Stimulated activated CD4-positive, alpha-beta T cell treated with anti-CD3 and anti-CD28 coated beads, Interleukin-1b, Interleukin-23, amount 100 ng/mL, for 1 hour (primary cell): ENCODE results near the gene GABRB3.

Experiments
- DNase-seq, 2 donors: peaks; one replicate each; pipeline ENCODE4 v3.0.0-alpha.2; 2020; ENCODE audit warnings: low read depth in 2 of 2

Gene GABRB3

DNA sequence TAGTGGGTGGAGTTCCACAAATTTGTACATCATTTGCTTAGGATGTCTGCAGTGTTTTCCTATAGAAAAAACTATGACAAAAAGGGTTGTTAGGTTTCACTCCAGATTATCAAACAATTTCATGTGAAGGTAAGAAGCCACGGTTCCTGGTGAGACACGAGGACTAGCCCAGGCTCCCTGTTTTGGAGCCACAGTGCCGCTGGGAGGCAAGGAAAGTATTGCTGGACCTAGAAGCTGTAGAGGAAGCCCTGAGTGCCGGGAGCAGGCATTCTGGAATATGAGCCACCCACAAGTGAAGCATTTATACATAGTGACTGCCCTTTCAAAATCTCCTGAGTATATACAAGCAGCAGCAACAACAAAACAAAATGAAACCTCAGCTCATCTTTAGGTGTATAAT is 142.0 kb downstream of the GABRB3 start:
- DNase-seq, result no peak

DNA sequence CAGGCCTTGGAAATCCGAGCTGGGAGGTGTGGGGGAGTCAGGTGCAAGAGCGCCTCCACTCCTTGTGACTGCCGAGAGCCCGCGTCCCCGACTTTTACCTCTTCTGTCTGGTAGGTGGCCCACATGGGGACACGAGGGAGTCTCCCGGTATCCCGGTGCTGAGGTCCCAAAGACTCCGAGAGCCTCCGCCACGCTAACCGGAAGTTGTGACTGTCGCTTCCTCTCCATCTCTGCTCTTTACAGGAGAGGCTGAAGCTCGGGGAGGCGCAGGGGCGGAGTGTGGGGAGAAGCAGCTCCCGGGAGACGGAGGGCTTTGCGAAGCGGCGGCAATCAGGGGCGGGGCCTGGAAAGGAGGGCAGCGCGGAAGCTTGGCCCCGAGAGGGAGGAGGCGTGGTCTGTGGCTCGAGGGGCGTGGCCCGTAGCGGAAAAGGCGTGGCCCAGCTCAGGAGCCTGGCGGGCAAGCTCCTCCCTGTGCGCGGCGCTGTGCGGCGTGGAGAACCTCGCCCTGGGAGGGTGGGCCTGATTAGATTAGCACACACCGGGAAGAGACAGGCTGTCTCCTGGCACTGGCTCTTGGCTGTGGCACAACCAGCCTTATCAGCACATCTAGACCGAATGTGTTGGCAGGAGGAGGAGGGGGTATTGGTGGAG is 143.9 kb downstream of the GABRB3 start:
- no peak for DNase-seq

DNA sequence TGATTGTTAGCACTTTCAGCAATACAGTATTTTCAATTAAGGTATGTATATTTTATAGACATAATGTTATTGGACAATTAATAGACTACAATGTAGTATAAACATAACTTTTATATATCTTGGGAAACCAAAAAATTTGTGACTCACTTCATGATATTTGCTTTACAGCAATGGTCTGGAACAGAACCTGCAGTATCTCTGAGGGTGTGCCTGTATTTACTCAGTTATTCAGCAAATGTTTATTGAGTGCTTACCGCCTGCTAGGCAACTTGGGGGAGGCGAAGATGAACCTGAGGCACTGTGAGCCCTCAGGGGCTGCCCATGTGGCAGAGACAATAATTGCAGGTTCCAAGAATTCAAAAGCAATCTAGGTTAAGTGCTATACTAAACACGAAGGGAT is 144.8 kb downstream of the GABRB3 start:
- DNase-seq, result no peak

DNA sequence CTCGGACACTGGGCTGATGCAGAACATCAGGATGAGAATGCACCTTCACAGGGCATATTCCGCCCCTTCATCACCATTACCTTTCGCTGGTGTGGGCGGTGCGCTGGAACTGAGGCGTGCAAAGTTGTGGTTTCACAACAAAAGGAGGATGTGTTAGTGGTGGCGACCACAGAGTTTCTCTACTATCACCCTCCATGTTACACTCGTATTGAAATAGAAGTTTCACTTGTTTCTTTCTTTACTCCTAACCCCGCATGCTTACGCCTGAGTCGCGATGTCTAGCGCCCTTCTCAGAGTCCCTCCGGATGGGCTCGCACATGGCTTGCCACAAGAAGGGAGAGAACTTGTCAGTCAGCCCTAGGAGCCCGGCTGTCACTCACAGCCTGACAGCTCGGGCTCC is 148.7 kb downstream of the GABRB3 start:
- no peak for DNase-seq

DNA sequence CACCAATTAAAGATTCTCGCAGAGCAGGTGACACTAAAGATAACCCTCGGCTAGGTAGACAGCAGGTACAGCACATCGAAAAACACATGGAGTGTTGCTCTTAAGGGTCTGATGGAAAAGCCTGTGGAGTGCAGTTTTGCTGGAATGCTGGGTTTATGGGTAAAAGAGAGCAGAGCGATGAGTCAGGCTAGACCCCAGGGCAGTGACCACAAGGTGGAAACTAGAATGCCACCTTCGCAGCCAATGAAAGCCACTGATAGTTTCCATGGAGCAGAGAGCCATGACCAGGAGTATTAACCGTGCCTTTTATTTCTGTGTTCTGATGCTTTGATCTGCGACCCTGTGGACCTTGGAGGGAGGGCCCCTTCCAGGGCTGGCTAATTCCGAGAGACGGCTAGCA is 149.8 kb downstream of the GABRB3 start:
- DNase-seq, result no peak

DNA sequence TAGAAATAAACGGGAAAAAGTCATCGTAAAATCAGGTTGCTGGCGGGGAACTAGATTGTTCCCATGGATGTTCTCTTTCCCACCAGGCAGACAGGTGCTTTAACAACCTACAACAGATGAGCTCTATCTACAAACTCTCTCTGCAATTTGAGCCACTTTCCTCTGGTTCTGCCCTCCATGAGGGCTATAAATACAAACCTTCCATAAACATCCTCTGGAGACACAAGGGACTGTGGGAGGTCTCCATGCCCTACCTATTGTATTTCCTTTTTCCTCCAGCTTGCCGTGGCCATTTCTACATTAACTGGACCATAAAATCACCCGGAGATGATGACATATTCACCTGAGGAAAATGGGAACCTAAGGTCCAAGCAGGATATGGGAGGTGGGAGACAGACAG is 151.1 kb downstream of the GABRB3 start:
- no peak for DNase-seq

DNA sequence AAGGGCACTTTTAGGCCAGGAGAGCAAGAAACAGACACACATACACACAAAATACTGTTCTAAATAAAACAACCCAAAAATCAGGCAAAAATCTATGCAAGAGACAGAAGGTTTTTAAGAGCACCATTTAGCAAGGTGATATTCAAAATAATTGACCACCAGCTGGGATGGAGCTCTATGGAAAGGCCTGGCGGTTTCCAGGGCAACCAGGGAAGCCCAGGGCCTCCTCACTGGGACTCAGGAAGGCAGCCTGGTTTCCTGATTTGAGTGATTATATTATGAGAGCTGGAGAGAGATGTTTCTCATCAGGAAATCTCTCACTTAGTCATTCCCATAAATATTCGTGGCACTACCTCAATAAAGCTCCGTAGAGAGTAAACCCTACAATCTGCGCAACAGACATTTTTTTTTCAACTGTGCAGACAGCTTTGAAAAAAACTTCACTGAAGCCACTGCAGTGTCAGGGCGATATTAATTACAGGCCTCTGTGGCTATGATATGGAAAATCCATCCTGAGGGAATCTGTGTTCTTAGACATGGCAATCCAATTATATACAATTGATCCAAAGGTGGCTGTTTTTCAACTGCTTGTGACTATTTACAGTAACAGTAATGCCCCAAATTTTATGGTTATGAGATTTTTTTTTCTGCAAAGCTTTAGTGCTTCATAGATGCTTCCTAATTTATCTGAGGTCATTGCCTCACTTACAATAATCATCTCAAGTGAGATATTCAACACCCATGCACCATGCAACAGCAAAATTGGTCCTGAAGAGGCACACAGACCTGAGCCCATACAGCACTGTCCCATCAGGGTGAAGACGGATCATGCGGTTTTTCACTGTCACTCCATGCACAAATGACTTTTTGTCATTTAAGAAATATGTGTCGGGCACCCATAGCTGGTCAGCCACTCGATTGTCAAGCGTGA is 152.1 kb downstream of the GABRB3 start:
- DNase-seq, result no peak

DNA sequence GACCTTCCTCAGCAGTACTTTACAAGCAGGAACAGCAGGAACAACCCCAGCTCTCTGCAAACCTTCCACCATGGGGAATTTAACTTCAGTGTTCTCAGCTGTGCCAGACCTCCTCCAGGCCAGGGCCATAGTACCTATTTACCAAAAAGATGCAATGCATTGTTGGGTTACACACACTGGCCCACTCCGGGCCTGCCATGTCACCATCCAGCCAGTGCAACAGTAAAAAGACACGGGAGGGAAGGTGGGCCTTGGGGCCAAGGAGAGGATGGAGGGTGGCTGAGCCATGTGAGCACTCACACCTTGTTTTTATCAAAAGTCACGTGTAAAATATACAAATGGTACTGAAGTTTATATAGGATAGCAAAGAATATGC is 157.0 kb downstream of the GABRB3 start:
- no peak for DNase-seq

DNA sequence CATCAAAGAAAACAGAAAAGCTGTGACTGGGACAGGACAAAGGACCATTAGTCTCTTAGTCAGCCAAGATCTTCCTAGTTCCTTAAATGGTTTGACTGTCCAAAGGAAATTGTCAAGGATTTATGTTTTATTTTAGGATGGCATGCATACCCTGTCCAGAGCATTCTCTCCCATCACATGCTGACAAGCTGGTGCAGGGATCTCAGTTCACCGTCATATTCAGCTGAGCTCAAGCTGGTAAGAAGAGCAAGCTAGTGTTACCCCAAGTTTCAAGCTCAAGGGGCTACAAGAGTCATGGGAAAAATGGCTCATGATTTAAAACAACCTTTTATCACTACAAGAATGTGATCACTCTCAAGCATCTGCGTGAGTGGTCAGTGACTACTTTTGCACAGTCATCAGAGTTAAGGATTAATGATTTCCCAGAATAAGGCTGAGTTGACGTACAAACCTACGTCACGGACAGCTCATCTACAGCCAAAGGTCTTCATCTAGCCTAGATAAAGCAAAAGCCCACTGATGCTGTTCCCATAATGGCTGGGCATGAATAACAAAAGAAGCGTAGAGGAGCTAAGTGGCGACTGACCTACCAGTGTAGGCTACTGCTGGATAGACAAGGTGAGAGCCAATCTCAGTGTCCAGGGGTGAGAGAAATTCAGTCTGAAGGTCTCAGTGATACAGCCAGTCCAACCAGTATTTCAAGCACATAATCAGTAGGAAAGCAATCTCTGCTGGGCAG is 157.5 kb downstream of the GABRB3 start:
- DNase-seq, result no peak

DNA sequence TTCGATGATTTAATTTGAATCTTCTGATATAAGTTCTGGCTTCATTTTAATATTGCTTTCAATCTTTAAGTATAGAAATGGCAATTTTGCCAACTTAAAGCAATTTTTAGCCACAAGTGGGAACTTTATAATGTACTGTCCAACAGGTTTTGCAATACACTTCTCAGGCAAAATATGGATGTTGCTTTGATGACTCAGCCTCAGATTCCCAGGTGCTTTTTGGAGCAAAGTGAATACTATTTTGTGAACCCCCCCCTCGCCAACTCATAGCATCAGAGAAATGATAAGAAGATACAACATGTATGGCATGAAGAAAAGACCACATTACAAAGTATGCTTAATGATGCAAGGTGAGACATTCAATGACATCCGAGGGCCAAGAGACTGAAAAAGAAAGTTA is 158.1 kb downstream of the GABRB3 start:
- no peak for DNase-seq

DNA sequence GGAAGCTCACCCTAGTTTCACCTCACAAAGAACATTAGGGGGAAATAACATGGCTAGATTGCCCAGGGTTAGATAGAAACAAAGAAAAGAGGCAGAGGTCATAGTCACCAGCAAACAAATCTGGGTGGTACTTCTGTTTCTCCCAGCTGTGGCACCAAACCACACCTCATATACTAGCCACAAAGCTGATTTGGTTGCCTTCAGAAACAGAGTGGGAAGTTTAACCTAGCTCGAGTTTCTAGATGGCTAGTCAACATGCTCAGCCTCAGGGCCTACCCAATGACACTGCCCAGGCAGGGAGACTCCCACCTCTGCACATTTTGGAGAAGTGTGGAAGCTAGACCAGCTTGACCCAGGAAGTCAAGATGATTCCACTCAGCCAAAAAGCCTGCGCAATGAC is 174.2 kb downstream of the GABRB3 start:
- no peak for DNase-seq

DNA sequence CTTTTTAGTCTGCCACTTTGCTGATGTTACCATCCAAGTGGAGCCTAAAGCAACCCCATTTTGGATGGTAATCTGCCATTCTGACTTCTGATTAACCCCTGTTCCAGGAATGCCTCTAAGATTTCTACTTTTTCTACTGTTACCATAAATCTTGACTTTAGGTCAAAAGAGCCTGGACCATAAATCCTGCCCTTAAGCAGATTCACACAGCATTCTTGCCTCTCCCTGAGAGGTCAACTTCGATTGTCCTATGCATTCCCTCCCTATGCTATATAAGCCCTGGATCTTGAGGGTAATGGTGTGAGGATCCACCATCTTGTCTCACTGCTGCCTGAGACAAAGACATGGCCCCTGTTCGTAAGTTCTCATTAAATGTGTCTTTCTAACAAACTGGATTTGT is 177.3 kb downstream of the GABRB3 start:
- no peak for DNase-seq

DNA sequence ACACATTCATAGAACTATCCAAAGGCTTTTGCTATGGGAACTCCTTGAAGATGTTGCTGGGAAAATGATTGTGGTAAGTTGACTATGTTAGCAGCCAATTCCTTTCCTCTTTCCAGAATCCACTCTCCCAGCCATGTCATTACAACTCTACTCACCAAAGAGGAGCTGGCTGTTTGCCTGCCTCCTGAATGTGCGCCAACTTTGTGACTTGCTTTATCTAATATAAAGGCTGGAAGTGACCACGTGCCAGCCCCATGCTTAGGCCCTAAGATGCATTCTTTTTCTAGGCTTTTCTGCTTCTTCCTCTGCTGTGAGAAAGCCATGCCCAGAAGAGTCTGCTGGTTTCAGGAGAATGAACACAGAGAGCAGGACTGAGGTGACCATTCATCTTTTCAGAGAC is 182.2 kb downstream of the GABRB3 start:
- no peak for DNase-seq

DNA sequence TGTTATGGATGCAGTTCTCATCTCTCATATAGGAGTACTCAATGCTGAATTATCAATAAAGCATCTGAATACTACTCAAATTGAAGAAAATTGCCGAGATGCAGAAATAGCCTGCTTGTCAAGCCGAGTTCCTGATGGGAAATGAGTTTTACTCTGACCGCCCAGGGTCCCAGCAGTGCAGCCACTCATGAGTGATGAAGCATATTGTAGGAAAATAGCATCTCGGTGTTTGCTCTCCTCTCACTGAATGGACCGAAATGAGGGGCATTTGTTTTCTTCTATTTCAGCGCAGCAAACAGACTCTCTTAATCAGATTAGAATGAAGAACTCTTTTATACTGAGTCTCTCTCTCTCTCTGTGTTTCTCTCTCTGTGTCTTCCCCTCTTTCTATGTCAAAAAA is 190.0 kb downstream of the GABRB3 start:
- no peak for DNase-seq

DNA sequence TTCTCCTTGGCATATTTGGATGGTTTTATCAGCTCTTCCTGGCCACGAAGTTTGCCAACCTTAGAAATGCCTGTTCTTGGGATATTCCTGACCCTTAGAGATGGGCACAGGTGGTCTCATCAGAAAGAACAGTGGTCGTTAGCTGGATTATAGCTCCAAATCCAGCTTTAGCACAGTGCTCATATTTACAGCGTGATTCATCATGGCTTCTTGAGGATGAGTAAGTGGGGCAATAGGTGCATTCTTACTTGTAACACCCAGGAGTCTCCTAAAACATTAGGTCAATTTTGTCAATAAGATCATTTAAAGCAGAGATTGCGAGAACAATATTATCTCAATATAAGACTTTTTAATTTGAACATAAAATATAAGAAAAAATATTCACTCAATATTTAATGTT is 191.9 kb downstream of the GABRB3 start:
- DNase-seq, result no peak

DNA sequence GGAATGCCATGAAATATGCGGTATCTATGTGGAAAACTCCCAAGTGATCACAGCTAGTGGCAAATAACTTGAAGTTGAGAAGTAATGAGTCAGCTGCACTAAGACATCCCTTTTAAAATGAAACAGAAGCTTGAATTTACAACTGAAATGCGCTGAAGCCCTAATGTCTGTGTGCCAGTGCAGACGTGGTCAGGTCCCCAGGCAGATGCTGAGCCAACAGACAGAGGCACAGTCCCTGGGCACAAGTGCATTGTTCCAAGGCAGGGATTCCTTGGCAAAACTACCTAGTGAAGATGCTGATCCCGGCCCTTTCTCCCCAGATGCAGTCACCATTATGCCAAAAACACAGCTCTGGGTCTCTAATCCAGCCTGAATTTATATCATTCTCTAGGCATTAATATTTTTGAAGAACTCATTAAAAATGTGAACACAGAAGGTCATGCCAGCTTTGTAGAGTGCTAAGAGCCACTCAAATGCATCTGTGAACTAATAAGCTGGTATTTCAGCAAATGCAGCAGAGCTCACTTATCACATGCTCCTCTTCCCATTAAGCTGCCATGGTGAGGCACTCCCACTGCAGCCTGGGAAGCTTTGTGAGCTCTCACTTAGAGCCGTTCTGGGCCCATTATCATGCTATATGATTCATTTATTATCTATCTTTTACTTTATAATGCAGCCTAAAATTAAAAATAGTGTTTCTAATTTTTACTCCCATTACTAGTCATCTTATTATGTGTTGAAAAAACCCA is 200.1 kb downstream of the GABRB3 start:
- DNase-seq, result no peak

DNA sequence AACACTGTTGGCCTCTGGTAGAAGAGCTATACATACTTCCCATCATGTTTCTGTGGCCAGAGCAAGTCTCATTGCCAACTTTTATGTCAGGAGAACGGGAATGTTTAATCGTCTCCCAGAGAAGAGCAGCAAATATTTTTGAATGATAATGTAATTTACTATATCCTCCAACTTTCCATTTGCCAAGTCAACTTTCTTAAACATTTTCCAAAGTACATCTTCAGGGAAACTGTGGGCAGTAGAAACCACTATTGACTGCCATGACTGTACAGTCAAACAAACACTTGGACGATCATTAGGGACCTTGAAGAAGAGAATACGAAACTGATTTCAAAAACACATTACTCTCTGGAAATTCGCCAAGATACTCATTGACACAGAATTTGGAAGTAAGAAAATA is 201.5 kb downstream of the GABRB3 start:
- no peak for DNase-seq

DNA sequence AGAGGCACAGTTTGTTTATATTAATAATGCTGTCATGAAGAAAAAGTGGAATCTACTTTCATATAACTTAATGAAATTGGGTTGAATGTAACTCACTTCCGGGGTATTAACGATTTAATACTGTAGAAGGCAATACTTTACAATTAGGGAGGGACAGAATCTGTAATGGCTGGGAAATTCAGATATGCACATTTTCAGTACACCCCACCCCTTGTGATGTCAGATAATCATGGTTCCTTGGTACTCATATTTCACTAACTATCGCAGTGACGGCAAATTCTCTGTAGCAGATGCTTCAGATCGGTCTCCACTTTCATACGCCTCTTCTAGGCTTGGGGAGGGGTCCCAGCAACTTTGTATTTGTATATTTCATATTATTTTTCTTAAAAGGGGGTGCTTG is 207.3 kb downstream of the GABRB3 start:
- no peak for DNase-seq

DNA sequence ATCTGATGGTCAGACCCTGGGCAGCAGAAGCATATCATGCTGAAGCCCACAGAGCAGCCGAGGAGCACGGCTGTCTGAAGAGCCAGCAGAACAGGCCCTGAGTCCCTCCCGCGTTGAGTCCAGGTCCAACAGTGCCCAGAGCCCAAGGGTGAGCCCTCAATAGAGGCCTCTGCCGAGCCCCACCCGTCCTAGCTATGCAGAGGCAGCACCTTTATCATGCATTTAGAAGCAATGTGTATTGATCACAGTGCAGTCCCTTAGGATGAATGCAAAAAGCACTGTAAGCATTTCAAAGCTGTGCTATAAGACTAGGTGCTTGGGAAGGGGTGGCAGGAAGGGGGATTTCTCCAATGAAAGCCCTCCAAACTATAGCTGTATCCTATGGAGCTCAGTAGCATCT is 208.5 kb downstream of the GABRB3 start:
- no peak for DNase-seq

DNA sequence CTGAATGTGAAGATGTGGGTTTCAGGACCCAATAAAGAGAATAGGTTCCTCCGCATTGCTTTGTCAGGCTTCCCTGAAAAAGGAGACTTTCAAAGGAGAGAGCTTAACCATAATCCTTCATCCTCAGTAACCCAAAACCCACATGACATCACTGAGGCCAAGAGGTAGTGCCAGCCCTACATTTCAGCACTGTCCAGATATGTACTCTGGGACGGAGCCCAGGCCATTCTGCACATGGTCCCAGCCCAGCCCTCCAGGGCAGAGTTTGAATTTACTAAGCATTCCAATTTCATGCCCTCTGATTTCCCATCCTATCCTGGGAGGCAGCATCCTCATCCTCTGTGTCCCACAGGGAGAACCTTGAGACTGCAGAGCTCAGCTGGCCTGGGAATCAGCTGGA is 210.5 kb downstream of the GABRB3 start:
- DNase-seq, result no peak

DNA sequence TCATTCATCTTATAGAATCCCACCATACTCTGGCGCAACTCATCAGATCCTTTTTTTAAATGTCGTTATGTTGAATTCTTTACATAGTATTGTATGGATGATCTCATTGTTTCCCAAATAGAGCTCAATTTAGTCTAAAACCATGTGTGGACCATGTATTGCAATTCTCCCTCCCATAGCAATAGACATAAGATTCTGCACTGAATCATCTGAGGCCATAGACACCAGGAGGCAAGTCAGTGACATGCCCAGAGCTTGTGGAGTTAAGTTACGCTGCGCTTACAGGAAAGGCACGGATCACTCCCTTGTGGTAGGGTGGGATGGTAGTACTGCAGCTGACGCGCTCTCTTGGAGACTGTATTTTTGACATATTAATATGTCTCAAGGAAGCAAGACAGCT is 211.0 kb downstream of the GABRB3 start:
- no peak for DNase-seq

DNA sequence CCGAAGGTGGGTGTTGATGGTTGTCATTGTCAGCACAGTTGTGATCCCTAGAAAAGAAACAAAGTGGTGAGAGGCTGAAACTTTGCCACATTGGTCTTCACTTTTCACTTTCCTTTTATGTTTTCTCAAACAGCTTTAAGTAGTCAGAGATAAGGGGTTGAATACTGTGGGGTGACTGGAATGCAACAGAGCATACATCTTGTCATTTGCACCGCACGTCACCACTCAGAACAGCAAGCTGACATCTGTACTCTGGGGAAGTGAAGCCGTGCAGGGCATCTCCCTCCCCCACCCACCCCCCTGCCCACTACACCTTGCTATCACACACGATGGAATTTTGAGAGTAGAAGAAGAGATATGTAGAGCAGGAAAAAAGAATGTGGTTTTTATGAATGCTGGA is 211.7 kb downstream of the GABRB3 start:
- DNase-seq, result no peak
